IPS DF 4.7 (cell line): ENCODE measurements around the gene SMOC2.

Experiments used
- DNase-seq: peaks from one replicate; pipeline ENCODE4 v3.0.0-alpha.2; 2013; ENCODE audit warnings: low spot score; ENCODE audit errors: extremely low read depth

SMOC2 gene, protein sequence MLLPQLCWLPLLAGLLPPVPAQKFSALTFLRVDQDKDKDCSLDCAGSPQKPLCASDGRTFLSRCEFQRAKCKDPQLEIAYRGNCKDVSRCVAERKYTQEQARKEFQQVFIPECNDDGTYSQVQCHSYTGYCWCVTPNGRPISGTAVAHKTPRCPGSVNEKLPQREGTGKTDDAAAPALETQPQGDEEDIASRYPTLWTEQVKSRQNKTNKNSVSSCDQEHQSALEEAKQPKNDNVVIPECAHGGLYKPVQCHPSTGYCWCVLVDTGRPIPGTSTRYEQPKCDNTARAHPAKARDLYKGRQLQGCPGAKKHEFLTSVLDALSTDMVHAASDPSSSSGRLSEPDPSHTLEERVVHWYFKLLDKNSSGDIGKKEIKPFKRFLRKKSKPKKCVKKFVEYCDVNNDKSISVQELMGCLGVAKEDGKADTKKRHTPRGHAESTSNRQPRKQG

DNA sequence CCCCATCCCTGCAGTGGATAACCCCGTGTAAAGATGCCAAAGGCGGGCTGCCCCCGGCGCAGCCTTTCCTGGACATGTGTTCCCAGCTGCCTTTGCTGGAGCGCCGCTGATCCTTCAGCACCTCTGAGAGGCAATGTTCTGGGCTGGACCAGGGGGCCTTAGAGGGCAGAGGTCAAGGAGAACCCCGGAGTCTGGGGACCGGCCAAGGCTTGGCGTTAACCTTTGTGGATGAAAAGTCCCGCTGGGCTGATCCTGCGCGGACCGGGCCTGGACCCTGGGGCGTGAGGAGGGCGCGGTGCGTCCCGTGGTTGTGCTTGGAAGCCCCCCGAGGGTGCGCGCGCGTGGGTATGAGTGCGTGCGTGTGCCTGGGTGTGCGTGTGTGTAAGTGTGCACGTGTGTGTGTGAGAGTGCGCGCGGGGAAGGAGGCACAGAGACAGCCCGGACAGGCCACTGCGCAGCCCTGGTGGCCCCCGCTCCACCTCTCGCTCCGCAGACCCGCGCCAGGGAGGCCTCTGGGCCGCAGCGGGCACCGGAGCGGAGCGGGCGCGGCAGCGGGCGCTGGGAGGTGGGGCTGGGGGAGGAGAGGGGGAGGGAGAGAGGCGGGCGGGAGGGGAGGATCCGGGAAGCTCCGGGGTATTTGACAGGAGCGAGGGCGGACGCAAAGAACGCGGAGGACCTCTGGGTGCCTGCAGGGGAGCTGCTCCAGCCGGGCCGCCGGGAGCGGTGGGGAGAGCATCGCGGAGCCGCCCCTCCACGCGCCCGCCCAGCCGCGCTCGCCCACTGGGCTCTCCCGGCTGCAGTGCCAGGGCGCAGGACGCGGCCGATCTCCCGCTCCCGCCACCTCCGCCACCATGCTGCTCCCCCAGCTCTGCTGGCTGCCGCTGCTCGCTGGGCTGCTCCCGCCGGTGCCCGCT is at the start of gene SMOC2:
Gene SMOC2 (plus strand): TSS at position 665 of the 914 bp plus-strand sequence. CDS start 187 bp downstream, at position 852.
- no peak for DNase-seq

DNA sequence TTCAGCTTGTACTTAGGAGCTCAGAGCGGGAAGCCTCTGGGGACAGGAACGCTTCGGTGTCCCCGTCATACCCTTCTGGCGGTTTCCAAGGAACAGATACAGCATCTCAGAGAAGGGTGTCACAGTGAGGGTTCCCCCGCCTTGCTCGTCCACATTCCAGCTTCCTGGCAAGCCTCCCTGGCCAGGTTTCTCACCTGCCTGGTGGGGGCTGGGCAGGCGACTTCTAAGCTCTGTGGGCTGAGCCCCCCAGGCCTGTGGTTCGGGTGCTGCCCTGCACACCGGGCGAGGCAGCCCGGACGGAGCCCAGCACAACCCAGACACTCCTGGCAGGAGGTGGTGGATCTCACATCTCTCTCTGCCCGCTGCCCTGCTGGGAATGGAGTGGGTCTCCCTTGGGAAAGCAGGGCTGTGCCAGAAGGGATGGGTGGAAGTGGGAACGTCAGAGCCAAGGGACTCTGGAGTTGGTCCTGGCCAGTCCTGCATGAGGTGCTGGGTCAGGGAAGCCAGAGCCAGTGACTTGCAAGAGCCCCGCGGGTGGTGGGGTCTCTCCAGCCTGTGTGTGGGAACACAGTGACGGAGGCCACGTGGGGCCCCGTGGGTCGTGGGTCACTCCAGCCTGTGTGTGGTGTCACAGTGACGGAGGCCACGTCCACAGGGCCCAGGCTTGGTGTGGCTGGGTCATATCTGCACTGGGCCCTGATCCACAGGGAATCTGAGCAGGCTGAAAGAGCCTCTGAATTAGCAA is 47.7 kb upstream of the SMOC2 start:
- DNase-seq, result no peak

DNA sequence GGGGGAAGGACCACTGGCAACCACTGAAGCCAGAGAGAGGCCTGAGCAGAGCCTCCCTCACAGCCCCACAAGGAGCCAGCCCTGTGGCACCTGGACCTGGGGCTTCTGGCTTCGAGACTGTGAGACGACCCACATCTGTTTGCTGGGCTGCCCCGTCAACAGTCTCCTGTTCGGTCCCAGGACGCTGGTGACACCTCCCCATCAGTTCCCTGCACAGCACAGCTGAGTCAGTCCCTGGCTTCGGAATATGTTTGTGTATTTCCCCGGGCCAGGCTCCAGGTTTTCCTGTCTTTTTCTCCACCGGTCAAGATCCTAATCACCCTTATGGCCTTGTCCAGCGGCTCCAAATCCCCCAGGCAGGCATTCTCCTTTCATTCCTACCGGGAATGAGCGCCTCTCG is 46.4 kb upstream of the SMOC2 start:
- DNase-seq, result no peak

DNA sequence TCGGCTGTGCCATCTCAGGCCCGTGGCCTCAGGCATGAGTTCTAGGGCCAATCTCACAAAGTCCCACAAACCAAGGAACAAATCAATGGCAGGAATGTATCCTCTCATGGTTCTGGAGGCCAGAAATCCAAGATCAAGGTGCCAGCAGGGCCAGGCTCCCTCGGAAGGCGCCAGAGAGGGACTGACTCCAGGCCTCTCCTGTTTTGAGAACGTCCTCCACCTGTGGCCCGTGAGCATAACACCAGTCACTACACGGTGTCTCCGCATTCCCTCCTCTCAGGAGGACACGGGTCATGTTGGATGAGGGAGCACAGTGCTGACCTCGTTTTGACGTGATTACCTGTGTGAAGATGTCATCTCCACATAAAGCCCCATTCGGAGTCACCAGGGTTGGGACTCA is 45.0 kb upstream of the SMOC2 start:
- no peak for DNase-seq

DNA sequence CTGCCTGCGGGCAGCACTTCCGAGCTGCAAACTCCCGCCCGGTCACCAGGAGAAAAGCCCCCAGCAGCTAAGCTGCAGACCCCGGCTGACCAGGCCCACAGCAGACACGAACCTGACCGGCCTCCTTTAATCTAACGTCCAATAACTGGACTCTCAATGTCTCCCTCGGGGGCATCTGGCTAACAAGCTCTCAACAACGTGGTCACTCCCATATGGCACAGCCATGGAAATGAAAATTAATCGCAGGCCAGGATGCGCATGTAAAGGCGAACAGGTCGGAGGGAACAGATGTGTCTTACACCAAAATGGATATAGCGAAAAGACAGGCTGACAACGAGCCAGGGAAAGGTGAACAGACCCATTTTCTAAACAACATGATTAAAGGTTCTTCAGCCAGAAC is 44.4 kb upstream of the SMOC2 start:
- no peak for DNase-seq

DNA sequence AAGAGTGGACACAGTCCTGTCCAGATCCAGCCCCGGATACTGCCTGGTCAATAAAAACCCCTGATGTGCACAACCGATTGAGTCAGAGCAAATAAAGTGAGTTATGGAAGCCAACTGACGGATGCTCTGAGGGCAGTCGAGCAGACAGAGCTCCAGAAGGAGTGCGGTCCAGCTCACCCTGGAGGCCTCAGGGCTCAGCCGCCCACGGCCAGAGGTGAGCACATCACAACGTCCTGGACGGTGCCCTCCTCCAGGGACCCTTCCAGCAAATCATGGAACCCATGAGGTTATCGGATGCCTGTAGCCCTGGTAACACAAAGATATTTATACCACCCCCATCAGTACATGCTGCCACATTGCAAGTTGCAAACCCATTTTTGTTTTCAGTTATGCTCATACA is 44.0 kb upstream of the SMOC2 start:
- no peak for DNase-seq

DNA sequence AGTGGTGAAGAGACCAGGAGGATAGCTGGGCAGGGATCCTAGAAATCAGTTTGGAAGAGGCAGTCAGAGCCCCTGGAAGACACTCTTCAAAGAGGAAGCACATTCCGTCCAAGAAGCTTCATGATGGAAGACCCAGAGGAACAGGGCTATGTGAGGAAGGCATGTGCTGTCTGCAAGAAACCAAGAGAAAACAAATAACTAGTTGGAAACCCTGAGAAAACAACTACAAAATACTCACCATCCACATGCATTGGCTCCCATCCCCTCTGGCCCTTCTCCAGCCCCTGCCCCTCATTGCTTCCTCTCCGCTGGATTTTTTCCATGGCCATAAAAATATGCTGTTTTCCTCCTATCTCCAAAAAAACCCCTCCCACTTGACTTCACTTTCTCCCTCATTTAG is 40.9 kb upstream of the SMOC2 start:
- DNase-seq, result no peak

DNA sequence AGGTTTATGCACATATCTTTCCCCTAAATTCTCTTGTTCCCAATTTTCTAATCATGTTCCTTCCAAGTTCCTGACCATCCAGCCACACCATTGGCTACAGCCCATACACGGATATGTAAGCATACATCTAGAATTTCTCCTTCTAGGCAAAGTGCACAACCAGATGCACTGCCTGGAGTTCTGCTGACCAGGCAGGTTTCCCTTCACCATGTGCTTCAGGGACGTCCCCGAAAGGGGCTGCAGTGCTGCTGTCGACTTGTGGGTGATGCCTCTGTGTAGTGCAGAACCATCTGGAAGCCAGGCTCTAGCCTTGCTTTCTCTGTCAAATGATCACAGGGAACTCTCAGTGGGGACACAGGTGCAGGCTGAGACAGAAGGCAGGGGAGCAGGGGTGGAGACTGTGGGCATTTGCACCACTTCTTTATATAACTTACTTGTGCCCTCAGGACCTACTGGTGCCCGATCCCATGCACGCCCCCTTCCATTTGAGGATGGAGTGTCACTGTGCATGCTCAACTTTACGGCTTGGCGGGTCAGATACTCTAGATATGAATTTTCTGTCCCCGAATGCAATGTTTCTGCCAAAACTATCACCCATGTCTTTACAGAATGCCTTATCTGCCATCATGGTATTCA is 37.5 kb upstream of the SMOC2 start:
- no peak for DNase-seq

DNA sequence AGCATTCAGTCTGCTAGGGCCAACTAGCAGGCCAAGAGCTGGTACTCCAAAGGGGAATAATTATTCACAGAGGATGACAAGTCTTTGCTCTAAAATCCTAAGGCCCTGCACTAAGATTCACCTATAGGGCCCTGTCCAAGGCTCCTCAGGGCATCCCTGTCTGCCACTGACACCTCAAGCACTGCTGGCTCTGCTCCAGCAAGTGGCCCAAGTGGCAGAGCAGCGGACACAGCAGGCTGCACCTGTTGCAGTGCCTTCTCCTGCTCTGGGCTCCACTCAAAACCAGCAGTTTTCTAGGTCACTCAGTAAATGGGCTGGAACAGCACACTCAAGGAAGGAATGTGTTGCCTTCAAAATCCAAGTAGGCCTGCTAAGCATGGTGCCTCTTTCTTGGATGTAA is 36.4 kb upstream of the SMOC2 start:
- DNase-seq, result no peak

DNA sequence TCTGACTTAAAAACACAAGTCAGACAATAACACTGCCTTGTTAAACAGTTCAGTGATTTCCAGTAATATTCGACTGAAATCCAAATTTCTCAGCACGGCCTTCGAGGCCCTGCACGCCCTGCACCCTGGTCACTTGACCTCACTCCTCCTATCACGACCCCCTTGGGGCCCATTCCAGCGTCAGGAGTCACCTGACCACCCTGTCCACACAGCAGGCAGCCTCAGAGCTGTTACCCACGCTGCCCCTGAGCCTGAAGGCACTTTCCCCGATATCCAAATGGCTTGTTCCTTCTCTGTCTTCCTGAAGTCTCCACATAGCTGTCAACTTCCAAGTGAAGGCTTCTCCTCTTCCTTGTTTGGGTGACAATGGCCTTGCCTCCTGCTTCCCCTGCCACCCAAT is 33.1 kb upstream of the SMOC2 start:
- no peak for DNase-seq

DNA sequence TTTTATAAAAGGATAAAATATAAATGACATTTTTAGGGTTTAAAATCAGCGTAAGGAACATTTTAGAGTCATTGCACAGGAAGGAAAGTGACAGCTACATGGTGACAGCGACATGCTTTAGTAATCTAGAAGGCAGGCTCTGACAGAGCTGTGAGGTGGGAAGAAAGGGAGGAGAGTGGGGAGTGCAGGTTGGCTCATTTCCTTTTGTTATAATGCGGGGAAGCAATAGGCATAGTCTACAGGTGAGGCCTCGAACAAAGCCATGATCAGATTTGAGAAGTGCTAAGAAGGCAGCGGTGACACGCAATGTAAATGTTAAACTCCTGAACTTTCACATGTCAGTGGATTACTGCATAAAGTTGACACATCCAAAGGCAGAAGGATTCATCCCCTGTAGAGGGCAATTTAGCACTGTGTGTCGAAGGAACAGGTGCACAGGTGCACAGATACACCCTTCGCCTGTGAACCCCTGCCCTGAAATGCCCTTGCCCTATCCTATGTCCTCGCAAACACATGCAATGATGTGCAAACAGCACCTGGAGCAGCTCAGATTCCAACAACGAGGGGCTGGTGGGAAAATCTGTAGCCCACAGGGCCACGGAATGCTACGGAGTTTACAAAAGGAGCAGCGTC is 32.4 kb upstream of the SMOC2 start:
- DNase-seq, result no peak

DNA sequence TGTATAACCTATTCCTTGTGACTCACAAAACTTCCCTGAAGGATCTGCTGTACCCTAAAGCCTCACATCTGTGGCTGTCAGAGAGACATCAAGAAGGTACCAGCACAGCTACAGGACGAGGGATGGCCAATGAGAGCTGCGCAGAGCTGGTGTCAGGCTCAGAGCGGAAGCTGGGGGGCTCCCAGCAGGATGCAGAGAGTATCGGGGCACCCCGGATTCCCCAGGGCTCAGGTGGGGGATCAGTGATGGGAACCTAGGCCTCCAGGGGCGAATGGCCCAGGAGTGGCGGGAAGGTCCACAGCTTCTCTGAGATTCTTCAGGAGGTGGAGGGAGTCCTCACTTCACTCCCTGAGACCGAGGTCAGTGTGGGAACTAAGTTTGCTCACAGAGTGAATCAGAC is 30.9 kb upstream of the SMOC2 start:
- DNase-seq, result no peak

DNA sequence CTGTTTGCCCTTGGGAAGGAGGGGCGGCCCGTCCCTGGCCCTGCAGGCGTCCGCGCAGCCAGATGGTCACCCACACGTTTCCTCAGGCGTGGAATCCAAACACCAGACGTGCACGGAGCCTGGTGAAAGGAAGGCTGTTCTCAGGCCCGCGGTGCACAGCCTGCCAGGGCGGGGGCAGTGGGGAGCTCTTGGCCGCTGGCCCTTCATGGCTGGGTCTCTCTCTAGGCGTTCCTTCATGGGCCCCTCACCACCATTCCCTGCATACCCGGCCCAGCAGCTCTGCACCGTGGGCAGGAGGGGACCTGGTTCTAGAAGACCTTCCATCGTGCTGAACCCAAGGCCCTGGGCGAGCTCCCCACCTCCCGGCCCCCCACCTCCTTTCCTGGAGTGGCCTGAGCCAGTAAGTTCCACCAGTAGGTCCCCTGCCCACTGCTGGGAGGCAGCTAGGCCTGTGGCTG is 30.4 kb upstream of the SMOC2 start:
- no peak for DNase-seq

DNA sequence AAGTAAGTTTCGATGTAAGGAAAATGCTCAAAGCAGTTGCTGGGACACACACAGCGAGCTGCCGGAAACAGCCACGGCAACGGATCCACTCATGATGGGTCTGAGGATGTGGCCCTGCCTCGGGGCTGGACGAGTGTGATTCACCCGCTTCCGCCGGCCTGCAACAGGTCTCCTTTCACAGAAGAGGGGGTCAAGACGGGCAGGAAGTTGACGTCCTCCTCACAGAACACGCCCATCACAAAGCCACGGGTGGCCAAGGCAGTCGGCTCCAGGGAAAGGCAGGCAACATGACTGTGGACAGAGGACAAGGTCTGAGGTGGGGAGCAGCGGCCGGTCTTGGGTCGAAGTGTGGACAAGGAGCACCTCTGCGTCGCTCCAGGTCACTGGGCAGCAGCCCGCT is 29.9 kb upstream of the SMOC2 start:
- no peak for DNase-seq

DNA sequence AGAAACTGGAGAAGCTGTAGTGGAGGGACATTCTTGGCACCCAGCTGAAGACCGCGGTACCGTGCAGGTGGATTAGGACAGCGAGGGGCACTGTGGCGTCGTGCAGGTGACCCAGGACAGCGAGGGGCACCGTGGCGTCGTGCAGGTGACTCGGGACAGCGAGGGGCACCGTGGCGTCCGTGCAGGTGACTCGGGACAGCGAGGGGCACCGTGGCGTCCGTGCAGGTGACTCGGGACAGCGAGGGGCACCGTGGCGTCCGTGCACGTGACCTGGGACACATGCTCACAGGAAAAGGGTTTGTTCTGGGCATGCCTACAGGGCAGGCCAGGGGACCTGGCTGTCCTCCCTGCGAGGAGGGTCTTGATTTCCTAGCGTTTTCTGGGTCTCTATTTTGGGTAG is 29.2 kb upstream of the SMOC2 start:
- DNase-seq, result no peak

DNA sequence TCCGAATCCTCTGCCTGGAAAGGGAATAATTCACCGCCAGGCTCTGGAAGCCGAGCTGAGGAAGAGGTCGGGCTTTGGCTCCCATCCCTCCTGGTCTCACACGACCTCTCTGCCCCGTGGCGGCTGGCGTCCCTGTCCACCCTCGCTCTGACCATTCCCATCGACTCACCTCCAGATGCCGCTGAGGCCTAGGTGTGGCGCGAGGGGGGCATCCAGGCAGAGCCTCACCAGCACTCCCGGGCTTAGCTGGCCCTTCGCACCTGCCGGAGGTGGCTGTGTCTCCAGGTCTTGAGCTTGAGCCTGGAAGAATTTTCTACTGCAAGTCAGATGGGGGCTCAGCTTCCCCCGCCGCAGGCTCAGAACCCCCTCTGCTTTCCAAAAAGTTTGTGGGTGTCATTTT is 28.5 kb upstream of the SMOC2 start:
- no peak for DNase-seq

DNA sequence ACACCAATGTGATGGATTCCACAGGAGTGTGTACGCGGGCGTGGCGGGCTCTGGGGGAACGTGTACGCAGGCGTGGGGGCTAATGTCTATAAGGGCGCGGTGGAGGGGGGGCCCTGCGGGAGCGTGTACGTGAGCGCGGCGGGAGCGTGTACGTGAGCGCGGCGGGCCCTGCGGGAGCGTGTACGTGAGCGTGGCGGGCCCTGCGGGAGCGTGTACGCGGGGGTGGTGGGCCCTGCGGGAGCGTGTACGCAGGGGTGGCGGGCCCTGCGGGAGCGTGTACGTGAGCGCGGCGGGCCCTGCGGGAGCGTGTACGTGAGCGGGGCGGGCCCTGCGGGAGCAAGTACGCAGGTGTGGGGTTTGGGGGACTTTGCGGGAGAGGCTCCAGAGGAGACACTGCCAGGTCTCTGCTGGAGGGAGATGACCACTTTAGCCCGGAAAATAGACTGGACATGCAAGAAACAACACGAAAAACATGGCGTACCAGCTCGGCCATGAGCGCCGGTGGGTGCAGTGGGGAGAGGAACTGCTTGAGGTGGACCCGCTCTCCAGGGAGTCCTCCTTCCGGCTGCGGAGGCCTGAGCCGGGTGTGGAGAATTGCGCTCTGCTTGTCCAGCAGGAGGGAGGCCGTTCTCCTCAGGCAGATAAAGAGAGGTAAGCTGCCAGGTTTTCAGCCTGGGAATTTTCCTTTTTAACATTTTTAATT is 27.8 kb upstream of the SMOC2 start:
- no peak for DNase-seq

DNA sequence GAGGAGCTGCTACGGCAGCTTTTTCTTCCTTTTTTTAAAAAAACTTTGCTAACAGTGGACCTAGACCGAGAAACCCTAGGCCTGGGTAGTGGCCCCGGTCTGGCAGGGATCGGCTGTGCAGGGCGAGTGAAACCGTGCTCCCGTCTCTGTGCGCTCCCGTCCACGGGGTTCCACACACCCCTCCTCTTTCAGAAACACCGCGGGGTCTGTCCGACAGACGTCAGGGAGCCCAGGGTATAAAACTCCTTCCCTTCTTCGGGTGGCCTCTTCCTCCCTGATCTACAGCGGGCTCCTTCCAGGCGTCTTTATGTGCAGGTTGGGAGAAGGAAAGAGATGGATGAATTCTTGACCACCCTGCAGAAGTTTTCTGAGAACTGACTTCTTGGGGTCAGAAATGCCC is 27.1 kb upstream of the SMOC2 start:
- no peak for DNase-seq

DNA sequence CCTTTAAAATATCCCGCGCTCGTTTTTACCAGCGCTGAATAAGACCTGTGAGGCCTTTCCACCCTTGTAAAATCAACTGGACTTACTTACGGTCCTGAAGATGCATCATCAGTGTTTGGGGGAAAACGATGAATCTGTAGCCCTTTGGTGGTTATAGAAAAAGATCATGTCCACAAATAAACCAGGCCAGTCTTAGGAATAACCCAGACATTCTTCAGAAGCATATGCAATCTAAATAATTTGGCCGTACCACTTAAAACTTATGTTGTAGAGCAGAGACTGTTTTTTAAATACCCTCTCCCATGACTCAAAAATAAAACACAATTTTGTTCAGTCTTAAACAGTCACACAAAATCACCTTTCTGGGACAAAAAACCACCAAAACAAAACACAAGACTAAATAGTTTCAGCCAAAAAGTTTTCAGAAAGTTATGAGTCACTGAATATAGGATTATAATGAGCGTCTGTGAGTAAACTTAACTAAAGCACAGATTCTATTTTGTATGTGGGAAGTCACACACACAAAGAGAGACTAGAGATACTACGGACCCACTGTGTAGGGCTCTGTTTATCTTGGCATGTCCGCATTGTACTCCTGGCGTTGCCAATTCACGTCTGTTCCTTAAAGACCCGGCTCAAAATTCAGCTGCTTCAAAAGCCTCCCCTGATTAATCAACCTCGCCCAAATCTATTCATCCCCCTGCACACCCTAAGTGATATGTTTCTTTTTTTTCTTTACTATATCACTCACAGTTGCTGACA is 26.5 kb upstream of the SMOC2 start:
- no peak for DNase-seq
